Effector memory CD8-positive, alpha-beta T cell (primary cell): ENCODE results near the gene PTPRK.
A peak's percentile ranks its signal among the peaks of the same experiment; 100 is the strongest.
"Not testable (repeated sequence)": the region's sequence is repeated elsewhere in the genome, so short reads cannot be mapped to it uniquely, and the experiment has no call there.

ENCODE experiments used
- ATAC-seq: fragments of 150-1000 bp; cut with Tn5 transposase; replicated peaks from 2 replicates; pipeline ENCODE4 v1.10.0; 2021; ENCODE audit warnings: mild to moderate bottlenecking, moderate library complexity
- DNase-seq, 3 experiments: peaks; one replicate each; pipeline ENCODE4 v3.0.0; 2021
- H3K27ac Mint-ChIP-seq, 2 donors: one replicate each; pipeline ENCODE4 v1.8.0; 2022; ENCODE audit warnings: mild to moderate bottlenecking in 2 of 2, mixed read lengths in 2 of 2, moderate library complexity in 2 of 2
- H3K27me3 Mint-ChIP-seq, 2 donors: one replicate each; pipeline ENCODE4 v1.8.0; 2022; ENCODE audit warnings: mixed read lengths in 2 of 2
- H3K36me3 Mint-ChIP-seq: one replicate; pipeline ENCODE4 v1.8.0; 2022; ENCODE audit warnings: mild to moderate bottlenecking, moderate library complexity, mixed read lengths; ENCODE audit not compliant: insufficient read depth
- H3K4me1 Mint-ChIP-seq, 2 donors: one replicate each; pipeline ENCODE4 v1.8.0; 2022; ENCODE audit warnings: low read depth in 2 of 2, mixed read lengths in 2 of 2
- H3K4me3 Mint-ChIP-seq, 2 donors: one replicate each; pipeline ENCODE4 v1.8.0; 2022; ENCODE audit warnings: mild to moderate bottlenecking in 2 of 2, mixed read lengths in 2 of 2, moderate library complexity in 2 of 2
- H3K9me3 Mint-ChIP-seq, 2 donors: one replicate each; pipeline ENCODE4 v1.8.0; 2022; ENCODE audit warnings: mixed read lengths in 2 of 2

Gene PTPRK

GRCh38 chr6:128017288-128017687, 503.1 kb downstream of the PTPRK start:
- H3K4me3 Mint-ChIP-seq: no peak overlapping the region
- ATAC-seq (no peak), DNase-seq (no peak)
- H3K27ac Mint-ChIP-seq: no peak overlapping the region
- no peaks in the 10 kb centered on the region for H3K27me3 Mint-ChIP-seq
- H3K4me1 Mint-ChIP-seq: no peaks in the 10 kb centered on the region
- no peaks in the 10 kb centered on the region for H3K9me3 Mint-ChIP-seq
- H3K36me3 Mint-ChIP-seq: peaks cover under 1% of the 10 kb centered on the region

GRCh38 chr6:128007658-128008057, 512.7 kb downstream of the PTPRK start:
- no peak overlapping the region for H3K27ac Mint-ChIP-seq
- H3K9me3 Mint-ChIP-seq: no peaks in the 10 kb centered on the region
- ATAC-seq (no peak), DNase-seq (no peak)
- H3K36me3 Mint-ChIP-seq: no peaks in the 10 kb centered on the region
- H3K4me3 Mint-ChIP-seq: no peak overlapping the region
- H3K4me1 Mint-ChIP-seq: no peaks in the 10 kb centered on the region
- H3K27me3 Mint-ChIP-seq: no peaks in the 10 kb centered on the region

- no peak for DNase-seq
- ATAC-seq: no peak
- no peak overlapping the region for H3K27ac Mint-ChIP-seq
- H3K4me1 Mint-ChIP-seq: no peaks in the 10 kb centered on the region
- no peak overlapping the region for H3K4me3 Mint-ChIP-seq
- no peaks in the 10 kb centered on the region for H3K9me3 Mint-ChIP-seq
- H3K36me3 Mint-ChIP-seq: no peaks in the 10 kb centered on the region
- H3K27me3 Mint-ChIP-seq: no peaks in the 10 kb centered on the region
These were observed 515.4 kb downstream of the PTPRK start for GRCh38 chr6:128005009-128005408.

- H3K4me3 Mint-ChIP-seq: no peak overlapping the region
- no peaks in the 10 kb centered on the region for H3K36me3 Mint-ChIP-seq
- no peaks in the 10 kb centered on the region for H3K4me1 Mint-ChIP-seq
- H3K9me3 Mint-ChIP-seq: no peaks in the 10 kb centered on the region
- no peak for DNase-seq
- H3K27me3 Mint-ChIP-seq: no peaks in the 10 kb centered on the region
- no peak overlapping the region for H3K27ac Mint-ChIP-seq
- ATAC-seq: no peak
These were observed 520.0 kb downstream of the PTPRK start for GRCh38 chr6:128000363-128000762.

GRCh38 chr6:127998985-127999384, 521.4 kb downstream of the PTPRK start:
- Mint-ChIP-seq H3K27ac (no peak overlapping the region), H3K27me3 (no peaks in the 10 kb centered on the region), H3K4me1 (no peaks in the 10 kb centered on the region), H3K4me3 (no peak overlapping the region), H3K9me3 (no peaks in the 10 kb centered on the region), H3K36me3 (no peaks in the 10 kb centered on the region)
- no peak for ATAC-seq
- no peak for DNase-seq

GRCh38 chr6:127997496-127998164, 522.8 kb downstream of the PTPRK start:
- H3K27ac Mint-ChIP-seq: no peak overlapping the region
- no peaks in the 10 kb centered on the region for H3K9me3 Mint-ChIP-seq
- ATAC-seq (no peak), DNase-seq (no peak)
- H3K4me1 Mint-ChIP-seq: no peaks in the 10 kb centered on the region
- no peaks in the 10 kb centered on the region for H3K27me3 Mint-ChIP-seq
- H3K36me3 Mint-ChIP-seq: no peaks in the 10 kb centered on the region
- H3K4me3 Mint-ChIP-seq: peak overlapping the region in 1 of 2 donors; percentile 27

- Mint-ChIP-seq H3K36me3 (no peaks in the 10 kb centered on the region), H3K27ac (no peak overlapping the region), H3K4me3 (no peak overlapping the region), H3K27me3 (no peaks in the 10 kb centered on the region), H3K4me1 (no peaks in the 10 kb centered on the region), H3K9me3 (no peaks in the 10 kb centered on the region)
- DNase-seq (no peak), ATAC-seq (no peak)
These were observed 523.5 kb downstream of the PTPRK start for GRCh38 chr6:127996925-127997324.

- H3K4me1 Mint-ChIP-seq: no peaks in the 10 kb centered on the region
These were observed 528.3 kb downstream of the PTPRK start for GRCh38 chr6:127992144-127992543.

GRCh38 chr6:127990074-127990473, 530.3 kb downstream of the PTPRK start:
- Mint-ChIP-seq H3K27me3 (no peaks in the 10 kb centered on the region), H3K27ac (peak overlapping the region in 1 of 2 donors; percentile 2), H3K4me3 (peak overlapping the region in 1 of 2 donors; percentile 9), H3K4me1 (peaks cover 0 to 3% of the 10 kb centered on the region in 2 donors), H3K36me3 (no peaks in the 10 kb centered on the region), H3K9me3 (no peaks in the 10 kb centered on the region)
- ATAC-seq (no peak), DNase-seq (no peak)

More at GRCh38 chr6:127992144-127992543, 528.3 kb downstream of the PTPRK start:
- Mint-ChIP-seq H3K27me3 (no peaks in the 10 kb centered on the region), H3K4me3 (peak overlapping the region; percentile 2 to 28), H3K27ac (no peak overlapping the region), H3K36me3 (no peaks in the 10 kb centered on the region), H3K9me3 (no peaks in the 10 kb centered on the region)
- ATAC-seq: no peak
- no peak for DNase-seq

- peak overlapping the region in 1 of 2 donors; percentile 47 for H3K27ac Mint-ChIP-seq
- H3K36me3 Mint-ChIP-seq: no peaks in the 10 kb centered on the region
- ATAC-seq: no peak
- no peaks in the 10 kb centered on the region for H3K9me3 Mint-ChIP-seq
- peaks cover 7 to 11% of the 10 kb centered on the region in 2 donors for H3K4me1 Mint-ChIP-seq
- H3K4me3 Mint-ChIP-seq: peak overlapping the region in 1 of 2 donors; percentile 25
- no peak for DNase-seq
- no peaks in the 10 kb centered on the region for H3K27me3 Mint-ChIP-seq
These were observed 539.4 kb downstream of the PTPRK start for GRCh38 chr6:127980996-127981395.

- H3K27ac Mint-ChIP-seq: peak overlapping the region in 1 of 2 donors; percentile 62
- H3K36me3 Mint-ChIP-seq, H3K27me3 Mint-ChIP-seq, H3K9me3 Mint-ChIP-seq: not testable (repeated sequence)
- peaks cover 15 to 19% of the 10 kb centered on the region in 2 donors for H3K4me1 Mint-ChIP-seq
- H3K4me3 Mint-ChIP-seq: peak overlapping the region; percentile 52 to 65
- ATAC-seq (peak; percentile 66), DNase-seq (peak in 1 of 3 experiments; percentile 13)
These were observed 542.2 kb downstream of the PTPRK start for GRCh38 chr6:127978185-127978584.

GRCh38 chr6:127976796-127977195, 543.6 kb downstream of the PTPRK start:
- Mint-ChIP-seq H3K4me1 (peaks cover 26 to 31% of the 10 kb centered on the region in 2 donors), H3K4me3 (peak overlapping the region in 1 of 2 donors; percentile 14), H3K27me3 (no peaks in the 10 kb centered on the region), H3K36me3 (peaks cover 4% of the 10 kb centered on the region), H3K9me3 (no peaks in the 10 kb centered on the region), H3K27ac (no peak overlapping the region)
- ATAC-seq (no peak), DNase-seq (no peak)

- H3K4me1 Mint-ChIP-seq: peaks cover 31 to 37% of the 10 kb centered on the region in 2 donors
- H3K36me3 Mint-ChIP-seq: peaks cover 4% of the 10 kb centered on the region
- no peak overlapping the region for H3K4me3 Mint-ChIP-seq
- H3K9me3 Mint-ChIP-seq: no peaks in the 10 kb centered on the region
- no peak for ATAC-seq
- H3K27me3 Mint-ChIP-seq: no peaks in the 10 kb centered on the region
- no peak for DNase-seq
- H3K27ac Mint-ChIP-seq: no peak overlapping the region
These were observed 544.3 kb downstream of the PTPRK start for GRCh38 chr6:127976111-127976510.

- peak overlapping the region; percentile 73 to 82 for H3K4me3 Mint-ChIP-seq
- no peaks in the 10 kb centered on the region for H3K27me3 Mint-ChIP-seq
- no peaks in the 10 kb centered on the region for H3K9me3 Mint-ChIP-seq
- DNase-seq: no peak
- peaks cover 28 to 36% of the 10 kb centered on the region in 2 donors for H3K4me1 Mint-ChIP-seq
- peak overlapping the region; percentile 85 to 95 for H3K27ac Mint-ChIP-seq
- ATAC-seq: no peak
- H3K36me3 Mint-ChIP-seq: peaks cover 4% of the 10 kb centered on the region
These were observed 547.6 kb downstream of the PTPRK start for GRCh38 chr6:127972815-127973214.
